Measurements from ENCODE around the gene KCTD6.

Gene KCTD6

DNA sequence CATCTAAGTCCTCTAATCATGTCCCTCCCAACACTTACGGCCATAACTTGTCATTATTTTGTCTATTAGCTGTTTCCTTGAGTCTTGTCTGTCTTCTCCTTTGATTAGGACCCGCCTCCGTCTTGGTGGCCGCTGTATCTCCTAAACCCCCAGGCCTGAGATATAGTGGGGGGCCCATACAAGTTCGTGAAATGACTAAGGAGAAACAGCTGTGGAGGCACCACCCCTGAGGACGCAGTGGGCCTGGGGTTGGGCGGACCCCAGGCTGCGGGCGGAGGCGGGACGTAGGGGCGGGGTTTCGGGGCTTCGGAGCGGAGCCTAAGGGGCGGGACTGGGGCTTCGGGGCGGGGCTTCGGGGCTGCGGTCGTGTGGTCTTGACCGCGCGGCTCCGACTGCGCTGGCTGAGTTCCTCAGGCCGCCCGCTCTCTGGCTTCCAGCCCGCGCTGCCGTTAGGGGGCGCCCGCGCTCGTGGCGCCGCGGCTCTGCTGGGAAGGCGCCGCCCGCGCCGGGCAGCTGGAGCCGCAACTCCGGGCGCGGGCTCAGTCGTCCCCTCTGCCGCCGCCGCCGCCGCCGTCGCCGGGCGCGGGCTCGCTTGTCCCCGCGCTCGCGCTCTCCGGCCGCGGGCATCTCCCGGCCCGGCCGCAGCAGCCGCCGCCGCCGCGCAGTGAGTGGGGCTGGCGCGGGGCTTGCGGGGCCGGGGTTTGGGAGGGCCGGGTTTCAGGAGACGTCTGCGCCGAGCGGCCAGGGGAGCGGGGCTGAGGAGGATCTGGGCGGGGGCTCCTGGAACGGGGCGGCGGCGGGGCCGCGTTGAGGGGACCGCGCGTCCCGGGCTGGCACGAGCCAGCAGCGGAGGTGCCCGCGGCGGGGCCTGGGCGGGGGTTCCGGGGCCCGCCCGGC is at the start of gene KCTD6:
TSS of gene KCTD6 (plus strand) at position 591 of the 897 bp plus-strand sequence. CDS start 6,660 bp downstream, outside the sequence.
- peak within 1 kb of the TSS; percentile 47 for H3K27ac ChIP-seq (ENCODE audit: poor library complexity, severe bottlenecking)
- peak within 1 kb of the TSS; percentile 81 for H3K4me3 ChIP-seq (ENCODE audit: severe bottlenecking)
- peaks cover 18% of the 10 kb centered on the region for H3K4me1 ChIP-seq (ENCODE audit: insufficient read depth, poor library complexity, severe bottlenecking)
- peak; percentile 86 for ATAC-seq (ENCODE audit: low read depth)
- TF ChIP-seq, protein P1, sequence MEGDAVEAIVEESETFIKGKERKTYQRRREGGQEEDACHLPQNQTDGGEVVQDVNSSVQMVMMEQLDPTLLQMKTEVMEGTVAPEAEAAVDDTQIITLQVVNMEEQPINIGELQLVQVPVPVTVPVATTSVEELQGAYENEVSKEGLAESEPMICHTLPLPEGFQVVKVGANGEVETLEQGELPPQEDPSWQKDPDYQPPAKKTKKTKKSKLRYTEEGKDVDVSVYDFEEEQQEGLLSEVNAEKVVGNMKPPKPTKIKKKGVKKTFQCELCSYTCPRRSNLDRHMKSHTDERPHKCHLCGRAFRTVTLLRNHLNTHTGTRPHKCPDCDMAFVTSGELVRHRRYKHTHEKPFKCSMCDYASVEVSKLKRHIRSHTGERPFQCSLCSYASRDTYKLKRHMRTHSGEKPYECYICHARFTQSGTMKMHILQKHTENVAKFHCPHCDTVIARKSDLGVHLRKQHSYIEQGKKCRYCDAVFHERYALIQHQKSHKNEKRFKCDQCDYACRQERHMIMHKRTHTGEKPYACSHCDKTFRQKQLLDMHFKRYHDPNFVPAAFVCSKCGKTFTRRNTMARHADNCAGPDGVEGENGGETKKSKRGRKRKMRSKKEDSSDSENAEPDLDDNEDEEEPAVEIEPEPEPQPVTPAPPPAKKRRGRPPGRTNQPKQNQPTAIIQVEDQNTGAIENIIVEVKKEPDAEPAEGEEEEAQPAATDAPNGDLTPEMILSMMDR (IDR thresholded peaks at IDR 0.05; ENCODE audit: poor library complexity, severe bottlenecking) = peak; percentile 96
- no peaks in the 10 kb centered on the region for H3K27me3 ChIP-seq (ENCODE audit: insufficient read depth, poor library complexity, severe bottlenecking)
- peak; percentile 81 for DNase-seq (ENCODE audit: low spot score)
- H3K9me3 ChIP-seq (ENCODE audit: severe bottlenecking) = no peaks in the 10 kb centered on the region
- H3K36me3 ChIP-seq (ENCODE audit: low read depth) = no peaks in the 10 kb centered on the region

DNA sequence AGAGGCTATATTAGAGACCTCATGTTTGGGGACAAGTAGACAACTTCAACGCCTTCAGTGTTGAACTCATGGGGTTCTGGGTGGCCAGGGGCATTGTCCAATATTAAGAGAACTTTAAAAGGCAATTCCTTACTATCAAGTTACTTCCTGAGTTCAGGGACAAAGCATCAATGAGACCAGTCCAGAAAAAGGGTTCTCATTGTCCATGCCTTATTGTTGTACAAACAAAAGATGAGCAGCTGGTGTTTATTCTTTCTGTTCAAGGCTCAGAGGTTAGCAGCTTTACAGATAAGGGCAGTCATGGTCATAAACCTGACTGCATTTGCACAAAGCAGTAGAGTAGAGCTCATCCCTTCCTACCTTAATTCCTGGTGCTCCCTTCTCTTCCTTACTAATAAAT is 39.7 kb upstream of the KCTD6 start:
- Histone ChIP-seq H3K27me3 (ENCODE audit: insufficient read depth, poor library complexity, severe bottlenecking) (no peaks in the 10 kb centered on the region), H3K4me1 (ENCODE audit: insufficient read depth, poor library complexity, severe bottlenecking) (no peaks in the 10 kb centered on the region), H3K9me3 (ENCODE audit: severe bottlenecking) (no peaks in the 10 kb centered on the region), H3K4me3 (ENCODE audit: severe bottlenecking) (no peak overlapping the region), H3K27ac (ENCODE audit: poor library complexity, severe bottlenecking) (no peak overlapping the region), H3K36me3 (ENCODE audit: low read depth) (no peaks in the 10 kb centered on the region)
- ATAC-seq (ENCODE audit: low read depth) (no peak), DNase-seq (ENCODE audit: low spot score) (no peak)
- TF ChIP-seq, protein P1 (IDR thresholded peaks at IDR 0.05; ENCODE audit: poor library complexity, severe bottlenecking) = no peak

DNA sequence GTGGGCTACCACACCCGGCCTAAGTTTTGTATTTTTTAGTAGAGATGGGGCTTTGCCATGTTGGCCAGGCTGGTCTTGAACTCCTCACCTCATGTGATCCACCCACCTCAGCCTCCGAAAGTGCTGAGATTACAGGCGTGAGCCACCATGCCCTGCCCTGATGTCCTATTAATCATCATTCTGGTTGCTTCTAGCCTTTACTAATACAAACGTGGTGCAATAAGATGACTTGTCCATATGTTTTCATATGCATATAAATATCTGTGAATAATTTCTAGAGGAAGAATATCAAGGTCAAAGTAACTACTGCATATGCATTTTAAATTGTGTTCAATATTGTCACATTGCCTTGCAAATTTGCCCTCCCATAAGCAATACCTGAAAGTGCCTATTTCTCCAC is 32.7 kb upstream of the KCTD6 start:
- DNase-seq (ENCODE audit: low spot score) (no peak), ATAC-seq (ENCODE audit: low read depth) (no peak)
- Histone ChIP-seq H3K27me3 (ENCODE audit: insufficient read depth, poor library complexity, severe bottlenecking) (no peaks in the 10 kb centered on the region), H3K9me3 (ENCODE audit: severe bottlenecking) (no peaks in the 10 kb centered on the region), H3K27ac (ENCODE audit: poor library complexity, severe bottlenecking) (no peak overlapping the region), H3K4me3 (ENCODE audit: severe bottlenecking) (no peak overlapping the region), H3K36me3 (ENCODE audit: low read depth) (no peaks in the 10 kb centered on the region), H3K4me1 (ENCODE audit: insufficient read depth, poor library complexity, severe bottlenecking) (peaks cover 6% of the 10 kb centered on the region)
- TF ChIP-seq, protein P1 (IDR thresholded peaks at IDR 0.05; ENCODE audit: poor library complexity, severe bottlenecking) = no peak

DNA sequence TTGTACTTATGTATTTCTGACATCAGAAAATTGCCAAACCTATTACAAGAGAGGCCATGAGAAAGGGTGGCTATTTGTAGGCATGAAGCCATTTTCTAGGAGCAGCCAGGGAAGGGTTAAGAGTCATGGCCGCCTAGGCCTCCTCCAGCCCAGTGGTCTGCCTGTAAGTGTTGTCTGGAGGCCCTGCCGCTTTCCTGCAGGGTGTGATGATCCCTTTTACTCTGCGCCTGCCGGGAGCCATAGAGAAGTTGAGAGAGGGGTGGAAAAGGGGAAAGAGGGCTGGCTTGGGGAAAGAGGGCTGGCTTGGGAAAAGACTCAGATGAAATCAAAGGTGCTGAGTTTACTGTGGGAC is 29.1 kb upstream of the KCTD6 start:
- TF ChIP-seq, protein P1 (IDR thresholded peaks at IDR 0.05; ENCODE audit: poor library complexity, severe bottlenecking) = no peak
- no peaks in the 10 kb centered on the region for H3K9me3 ChIP-seq (ENCODE audit: severe bottlenecking)
- H3K4me1 ChIP-seq (ENCODE audit: insufficient read depth, poor library complexity, severe bottlenecking) = peaks cover 7% of the 10 kb centered on the region
- H3K4me3 ChIP-seq (ENCODE audit: severe bottlenecking) = no peak overlapping the region
- ATAC-seq (ENCODE audit: low read depth) (peak; percentile 25; the same call in 1 of the 3 replicates), DNase-seq (ENCODE audit: low spot score) (no peak)
- no peaks in the 10 kb centered on the region for H3K27me3 ChIP-seq (ENCODE audit: insufficient read depth, poor library complexity, severe bottlenecking)
- H3K27ac ChIP-seq (ENCODE audit: poor library complexity, severe bottlenecking) = no peak overlapping the region
- no peaks in the 10 kb centered on the region for H3K36me3 ChIP-seq (ENCODE audit: low read depth)

Data from RWPE2 (cell line).